GM19324 (cell line): Measurements from ENCODE around the gene COA3.

Experiments
- ATAC-seq: cut with Tn5 transposase; IDR thresholded peaks from one replicate; pipeline ENCODE4 v1.9.1; 2021; ENCODE audit warnings: mild to moderate bottlenecking, moderate library complexity; ENCODE audit not compliant: unreplicated experiment, low FRiP score

COA3 gene

GRCh38 chr17:42798383-42799380 lies at the start of gene COA3, which contains the start of gene CNTD1:
COA3 (minus strand) TSS chr17:42798704; CDS start chr17:42798681, 23 bp downstream.
CNTD1 (plus strand) TSS chr17:42798861; CDS start chr17:42799068, 207 bp downstream.
- ATAC-seq = peak; percentile 77

DNA sequence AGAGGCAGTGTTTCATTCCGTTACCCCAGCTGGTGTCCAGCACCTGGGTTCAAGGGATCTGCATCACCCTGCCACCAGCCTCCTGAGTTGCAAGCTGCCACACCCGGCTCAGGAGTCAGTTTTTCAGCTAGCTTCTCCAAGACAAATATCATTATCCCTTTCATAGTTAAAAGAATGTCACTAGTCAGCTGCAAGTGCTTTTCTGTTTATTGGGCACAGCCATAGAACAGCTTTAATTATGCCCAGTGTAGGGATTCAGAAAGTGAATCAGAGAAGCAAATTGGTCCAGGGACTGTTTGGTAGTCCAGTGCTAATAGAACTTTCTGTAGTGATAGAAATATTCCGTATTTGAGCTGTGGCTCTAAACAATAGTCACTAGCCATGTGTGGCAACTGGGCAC lies 49.6 kb upstream of the COA3 start:
- no peak for ATAC-seq

GRCh38 chr17:42846594-42847280 lies 48.2 kb upstream of the COA3 start:
- no peak for ATAC-seq

- no peak for ATAC-seq
These were observed 47.6 kb upstream of the COA3 start for GRCh38 chr17:42845918-42846593.

- ATAC-seq = no peak
These were observed 47.0 kb upstream of the COA3 start for GRCh38 chr17:42845556-42845917.

DNA sequence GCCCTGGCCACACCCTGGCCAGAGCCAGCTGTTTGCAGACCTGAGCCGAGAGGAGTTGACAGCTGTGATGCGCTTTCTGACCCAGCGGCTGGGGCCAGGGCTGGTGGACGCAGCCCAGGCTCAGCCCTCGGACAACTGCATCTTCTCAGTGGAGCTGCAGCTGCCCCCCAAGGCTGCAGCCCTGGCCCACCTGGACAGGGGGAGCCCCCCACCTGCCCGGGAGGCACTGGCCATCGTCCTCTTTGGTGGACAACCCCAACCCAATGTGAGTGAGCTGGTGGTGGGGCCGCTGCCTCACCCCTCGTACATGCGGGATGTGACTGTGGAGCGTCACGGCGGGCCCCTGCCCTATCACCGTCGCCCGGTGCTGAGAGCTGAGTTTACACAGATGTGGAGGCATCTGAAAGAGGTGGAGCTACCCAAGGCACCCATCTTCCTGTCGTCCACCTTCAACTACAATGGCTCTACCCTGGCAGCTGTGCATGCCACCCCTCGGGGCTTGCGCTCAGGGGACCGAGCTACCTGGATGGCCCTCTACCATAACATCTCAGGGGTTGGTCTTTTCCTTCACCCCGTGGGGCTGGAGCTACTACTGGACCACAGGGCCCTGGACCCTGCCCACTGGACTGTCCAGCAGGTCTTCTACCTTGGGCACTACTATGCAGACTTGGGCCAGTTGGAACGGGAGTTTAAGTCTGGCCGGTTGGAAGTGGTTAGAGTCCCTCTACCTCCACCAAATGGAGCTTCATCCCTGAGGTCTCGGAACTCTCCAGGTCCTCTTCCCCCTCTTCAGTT lies 46.5 kb upstream of the COA3 start:
- no peak for ATAC-seq

DNA sequence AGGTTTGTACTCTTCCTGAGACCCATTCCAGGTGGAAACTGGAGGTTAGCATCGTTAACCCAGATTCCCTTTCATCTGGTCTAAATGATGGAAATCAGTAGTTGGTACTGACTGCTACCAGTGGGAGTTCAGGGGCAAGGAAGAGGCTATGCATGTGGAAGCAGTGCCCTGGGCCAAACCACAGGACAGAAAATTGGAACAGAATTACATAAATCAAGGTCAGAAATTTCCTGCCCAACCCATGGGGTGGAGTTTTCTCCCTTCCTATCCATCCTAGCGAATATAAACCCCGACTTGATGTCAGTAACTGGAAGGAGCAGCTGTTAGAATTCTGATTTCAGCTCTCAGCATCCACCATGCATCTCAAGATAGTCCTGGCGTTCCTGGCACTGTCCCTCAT lies 45.8 kb upstream of the COA3 start, which contains the start of gene AOC2:
AOC2 (plus strand) TSS at position 310 of the 400 bp plus-strand sequence; CDS start at position 357, 47 bp downstream.
- ATAC-seq = no peak

- ATAC-seq = no peak
These were observed 44.9 kb upstream of the COA3 start for GRCh38 chr17:42843358-42843934.

- no peak for ATAC-seq
These were observed 43.6 kb upstream of the COA3 start for GRCh38 chr17:42841975-42842685.

DNA sequence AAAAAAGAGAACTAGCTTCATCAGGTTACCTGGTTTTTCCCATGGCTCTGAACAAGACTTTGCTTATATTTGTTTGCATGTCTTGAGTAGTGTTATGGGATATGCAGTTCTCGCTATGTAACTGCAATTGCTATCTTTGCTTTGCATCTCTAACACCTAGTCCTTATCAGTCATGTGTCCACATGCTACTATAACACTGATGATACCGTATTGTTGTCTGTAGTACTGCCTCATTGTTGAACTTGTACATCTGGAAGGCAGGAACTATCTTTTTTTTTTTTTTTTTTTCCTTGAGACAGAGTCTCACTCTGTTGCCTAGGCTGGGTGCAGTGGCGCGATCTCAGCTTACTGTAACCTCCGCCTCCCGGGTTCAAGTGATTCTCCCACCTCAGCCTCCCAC lies 37.2 kb upstream of the COA3 start:
- no peak for ATAC-seq

- ATAC-seq = no peak
These were observed 35.4 kb upstream of the COA3 start for GRCh38 chr17:42833767-42834422.

GRCh38 chr17:42832934-42833766 lies 34.6 kb upstream of the COA3 start, which contains the start of gene PSME3:
PSME3 (plus strand) TSS chr17:42833397; CDS start chr17:42833632, 235 bp downstream.
- ATAC-seq = peak; percentile 89

DNA sequence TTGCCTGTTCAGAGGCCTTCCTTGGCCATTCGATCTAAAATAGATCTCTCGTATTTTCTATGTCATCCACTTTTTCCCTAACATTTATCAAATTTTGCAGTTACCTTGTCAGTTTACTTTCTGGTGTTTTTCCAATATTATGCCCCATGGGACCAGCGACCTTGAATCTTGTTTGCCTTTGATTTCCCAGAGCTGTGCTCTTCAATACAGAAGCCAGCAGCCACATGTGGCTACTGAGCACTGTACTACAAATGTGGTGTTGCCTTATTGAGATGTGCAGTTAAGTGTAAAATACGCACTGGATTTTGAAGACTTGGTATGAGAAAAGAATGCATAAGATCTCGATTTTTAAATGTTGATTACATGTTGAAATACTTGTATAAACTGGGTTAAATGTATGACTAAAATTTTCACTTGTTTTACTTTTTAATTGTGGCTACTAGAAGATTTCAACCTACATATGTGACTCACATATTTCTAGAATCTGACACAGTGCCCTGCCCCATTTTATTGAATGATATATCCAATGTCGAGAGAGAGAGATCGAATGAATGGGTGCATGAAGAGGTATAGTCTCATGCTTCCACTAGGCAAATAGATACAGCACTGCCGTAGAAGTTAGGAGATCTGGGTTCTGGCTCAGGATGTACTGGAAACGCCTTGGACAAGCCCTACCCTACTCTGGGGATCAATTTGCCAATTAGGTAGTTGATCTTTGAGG lies 33.9 kb upstream of the COA3 start:
- ATAC-seq = no peak

- ATAC-seq = no peak
These were observed 32.5 kb upstream of the COA3 start for GRCh38 chr17:42830971-42831370.

DNA sequence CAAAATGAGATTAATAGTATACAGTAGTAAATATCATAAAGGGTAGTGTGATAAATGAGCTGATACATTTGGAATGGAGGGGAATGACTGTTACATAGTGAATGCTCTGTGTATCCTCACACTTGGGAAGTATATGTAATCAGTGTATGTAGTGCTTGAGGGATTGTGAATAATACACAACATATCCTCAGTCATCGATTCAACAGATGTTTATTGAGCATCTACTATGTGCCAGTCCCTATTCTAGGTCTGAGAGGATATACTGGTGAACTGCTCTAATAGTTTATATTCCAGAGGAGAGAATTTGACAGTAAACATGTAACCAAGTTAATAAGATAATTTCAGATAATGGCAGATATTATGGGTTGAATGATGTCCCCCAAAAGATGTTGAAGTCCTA lies 29.0 kb upstream of the COA3 start:
- no peak for ATAC-seq

- no peak for ATAC-seq
These were observed 22.7 kb upstream of the COA3 start for GRCh38 chr17:42821176-42821575.
